ENCODE measurements around the gene GABRA6.
"Not testable (repeated sequence)": the region's sequence is repeated elsewhere in the genome, so short reads cannot be mapped to it uniquely, and the experiment has no call there.

GABRA6 gene

DNA sequence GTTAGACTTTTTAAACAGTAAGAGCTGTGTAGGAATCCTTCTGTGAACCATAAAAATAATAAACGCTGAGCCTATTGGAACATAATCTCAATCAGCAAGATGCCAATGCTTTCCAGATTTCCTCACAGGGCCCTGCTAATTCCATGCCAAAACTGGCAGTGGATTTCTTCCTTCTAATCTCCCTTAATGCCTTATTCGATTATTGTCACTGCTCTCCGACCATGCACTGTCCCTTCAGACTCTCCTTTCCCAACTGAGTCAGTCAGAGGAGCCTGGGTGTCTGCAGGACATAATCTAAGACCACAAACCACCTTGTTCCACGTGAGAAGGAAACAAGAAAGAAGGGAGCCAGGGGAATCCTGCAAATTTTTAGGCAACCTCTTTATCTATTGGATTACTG, at the start of gene GABRA6:
GABRA6 (plus strand) TSS at position 261 of the 400 bp plus-strand sequence. CDS start 269 bp downstream, outside the sequence.
- DNase-seq = no peak

DNA sequence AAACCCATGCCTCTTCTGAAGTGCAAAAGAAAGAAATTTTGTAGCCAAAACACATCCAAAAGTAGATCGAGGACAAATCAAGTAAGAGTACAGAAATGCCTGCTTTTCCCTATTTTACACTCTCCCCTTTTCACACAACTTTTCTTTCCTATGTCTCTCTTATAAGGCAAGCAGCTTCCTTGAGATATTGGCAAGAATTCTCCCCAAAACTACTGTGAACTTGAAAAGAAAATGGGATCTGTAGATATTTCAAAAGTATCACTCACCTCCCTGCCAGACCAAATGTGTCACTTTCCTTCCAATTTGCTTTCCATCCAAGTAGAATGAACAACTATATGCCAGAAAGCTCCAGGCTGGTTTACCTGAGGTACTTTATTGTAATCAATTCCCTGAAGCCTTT, 47.9 kb upstream of the GABRA6 start:
- no peak for DNase-seq

DNA sequence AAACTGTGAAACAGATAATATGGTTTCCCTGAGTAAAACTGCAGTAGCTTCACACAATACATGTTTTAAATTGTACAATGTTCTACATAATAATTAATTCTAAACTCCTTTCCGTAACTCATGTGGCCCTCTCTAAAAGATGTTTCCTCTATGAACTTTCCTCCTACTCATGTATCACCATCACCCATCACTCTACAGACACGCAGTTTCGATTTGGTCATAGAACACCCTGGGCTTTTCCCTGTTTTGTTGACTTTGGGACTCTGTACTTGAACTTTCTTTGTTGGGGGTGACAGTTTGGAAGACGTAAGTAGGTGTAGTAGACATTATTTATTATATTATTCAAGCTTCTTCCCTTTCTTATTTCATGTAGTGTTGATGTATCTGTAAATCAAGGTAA, 44.1 kb upstream of the GABRA6 start:
- DNase-seq = no peak

DNA sequence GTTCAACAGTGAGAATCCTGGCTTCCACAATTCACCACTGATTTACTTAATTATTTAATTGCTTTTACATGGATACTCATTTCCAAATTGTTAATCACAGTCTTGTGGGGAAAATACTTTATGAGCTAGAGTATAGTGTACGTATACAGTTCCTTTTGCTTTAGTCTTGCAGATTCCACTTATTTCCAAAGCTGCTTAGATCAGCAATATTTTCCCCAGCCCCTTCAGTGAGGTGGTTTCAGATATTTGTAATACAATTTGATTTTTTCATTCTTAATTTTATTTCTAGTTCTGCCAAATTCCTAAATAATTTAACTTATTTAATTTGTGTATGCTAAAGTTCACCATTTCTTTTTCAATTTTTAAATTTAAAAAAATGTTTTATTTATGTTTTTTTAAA, 40.3 kb upstream of the GABRA6 start:
- no peak for DNase-seq

DNA sequence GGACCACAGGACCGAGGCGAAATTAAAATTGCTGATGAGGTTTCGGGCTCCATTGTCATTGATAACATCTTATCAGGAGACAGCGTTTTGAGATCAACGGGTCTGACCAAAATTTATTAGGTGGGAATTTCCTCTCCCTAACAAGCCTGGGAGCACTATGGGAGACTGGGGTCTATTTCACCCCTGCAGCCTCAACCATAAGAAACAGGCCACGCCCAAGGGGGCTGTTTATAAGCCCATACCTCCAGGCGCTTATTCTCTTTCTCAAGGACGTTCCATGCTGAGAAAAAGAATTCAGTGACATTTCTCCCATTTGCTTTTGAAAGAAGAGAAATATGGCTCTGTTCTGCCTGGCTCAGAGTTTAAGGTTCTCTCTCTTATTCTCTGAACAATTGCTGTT, 33.6 kb upstream of the GABRA6 start:
- DNase-seq = not testable (repeated sequence)

DNA sequence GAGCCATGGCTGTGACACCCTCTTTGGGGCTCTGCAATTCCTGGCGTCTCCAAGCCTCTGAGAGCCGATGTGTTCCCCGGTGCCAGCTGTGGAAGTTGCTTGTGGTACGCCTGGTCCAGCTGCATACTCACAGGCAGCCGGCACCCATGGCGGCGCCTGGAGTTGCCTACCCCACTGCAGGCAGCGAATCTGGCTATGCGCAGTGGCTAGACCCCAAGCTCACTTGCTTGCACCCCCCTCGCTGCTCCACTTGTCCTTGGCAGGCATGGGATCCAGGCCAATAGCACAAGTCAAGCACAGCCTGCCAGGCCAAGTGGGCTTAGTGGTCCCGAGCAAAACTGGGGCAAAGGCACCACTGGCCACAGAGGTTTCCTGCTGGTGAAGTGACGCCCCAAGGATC, 24.7 kb upstream of the GABRA6 start:
- no peak for DNase-seq

DNA sequence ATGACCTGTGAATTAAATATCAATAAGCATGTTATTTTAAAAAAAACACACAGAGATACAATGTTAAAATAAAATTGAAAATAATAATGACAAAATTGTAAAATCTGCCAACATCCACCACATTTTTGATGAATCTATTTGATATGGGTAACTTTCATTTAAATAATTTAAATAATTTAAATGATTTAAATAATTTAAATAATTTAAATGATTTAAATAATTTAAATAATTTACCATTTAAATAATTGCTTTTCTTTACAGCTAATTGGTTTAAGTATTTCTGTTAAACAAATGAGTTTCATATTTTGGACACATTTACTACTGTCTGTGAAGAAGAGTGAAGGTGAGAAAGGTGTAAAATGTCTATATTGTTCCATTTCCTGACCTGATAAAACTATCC, 22.1 kb upstream of the GABRA6 start:
- no peak for DNase-seq

DNA sequence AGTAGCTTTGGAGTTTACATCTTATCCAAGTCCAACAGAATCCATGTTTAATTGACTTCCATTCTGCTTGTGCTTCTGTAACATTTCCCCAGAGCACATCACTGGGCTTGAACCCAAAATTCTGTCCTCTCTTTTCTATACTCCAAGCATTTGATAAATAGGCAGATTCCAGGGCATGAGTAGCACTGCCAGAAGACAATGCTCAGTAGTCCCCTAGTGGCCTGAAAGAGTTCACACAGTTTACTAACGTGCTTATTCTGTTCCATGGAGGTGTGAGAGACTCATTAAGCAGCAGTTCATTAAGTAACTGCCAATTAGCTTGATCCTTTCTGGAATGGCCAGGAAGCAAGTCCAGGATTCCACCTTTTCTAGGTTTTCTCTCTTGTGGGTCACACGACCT, 9.4 kb upstream of the GABRA6 start:
- DNase-seq = no peak

DNA sequence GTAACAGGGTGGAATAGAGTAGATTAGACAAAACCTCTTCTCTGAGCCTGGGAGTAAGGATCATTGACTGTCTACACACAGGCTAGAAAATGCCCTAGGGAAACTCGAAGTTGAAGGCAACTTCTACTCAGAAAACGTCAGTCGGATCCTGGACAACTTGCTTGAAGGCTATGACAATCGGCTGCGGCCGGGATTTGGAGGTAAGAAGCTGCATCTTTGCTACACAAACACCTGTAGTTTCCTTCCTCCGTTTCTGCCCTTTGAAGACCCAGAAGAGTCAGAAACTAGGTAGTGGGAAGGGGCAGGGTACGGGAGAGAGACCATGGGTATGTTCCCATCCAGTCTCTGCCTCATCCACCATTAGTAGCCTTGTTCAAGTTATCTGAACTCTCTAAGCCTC, 628 bp downstream of the GABRA6 start:
- no peak for DNase-seq

DNA sequence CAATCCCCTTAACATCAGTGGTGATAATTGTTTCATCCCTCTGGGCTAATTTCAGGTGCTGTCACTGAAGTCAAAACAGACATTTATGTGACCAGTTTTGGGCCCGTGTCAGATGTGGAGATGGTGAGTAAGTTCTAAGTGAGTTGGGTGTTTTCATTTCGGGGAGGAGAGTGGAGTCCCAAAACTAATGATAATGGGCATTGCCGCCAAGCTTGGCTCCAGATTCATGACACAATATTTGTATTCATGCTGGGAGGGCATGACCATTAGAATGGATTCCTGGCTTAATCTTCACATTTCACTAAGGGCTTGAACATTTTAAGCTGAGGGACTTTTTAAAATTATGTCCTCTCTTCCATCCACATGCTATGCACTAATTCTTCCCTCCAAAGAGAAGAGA, 1.4 kb downstream of the GABRA6 start:
- DNase-seq = no peak

DNA sequence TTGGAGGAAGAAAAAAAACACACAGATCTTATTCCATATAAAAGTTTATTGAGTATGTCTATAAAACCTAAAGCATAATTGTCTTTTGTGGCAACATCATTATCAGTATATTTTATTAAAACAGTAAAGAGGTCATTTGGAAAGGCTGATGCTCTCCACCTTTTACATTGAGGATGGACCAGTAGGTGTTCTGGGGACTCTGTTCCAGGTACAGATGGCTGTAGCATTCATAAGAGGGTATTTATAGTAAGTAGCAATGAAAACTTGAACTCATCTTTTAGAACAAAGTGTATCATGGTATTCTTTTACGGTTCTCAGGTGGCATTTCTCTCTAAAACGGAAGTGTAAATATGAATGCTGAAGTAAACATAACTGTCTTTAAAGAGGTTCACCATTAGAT, 1.8 kb downstream of the GABRA6 start:
- no peak for DNase-seq

DNA sequence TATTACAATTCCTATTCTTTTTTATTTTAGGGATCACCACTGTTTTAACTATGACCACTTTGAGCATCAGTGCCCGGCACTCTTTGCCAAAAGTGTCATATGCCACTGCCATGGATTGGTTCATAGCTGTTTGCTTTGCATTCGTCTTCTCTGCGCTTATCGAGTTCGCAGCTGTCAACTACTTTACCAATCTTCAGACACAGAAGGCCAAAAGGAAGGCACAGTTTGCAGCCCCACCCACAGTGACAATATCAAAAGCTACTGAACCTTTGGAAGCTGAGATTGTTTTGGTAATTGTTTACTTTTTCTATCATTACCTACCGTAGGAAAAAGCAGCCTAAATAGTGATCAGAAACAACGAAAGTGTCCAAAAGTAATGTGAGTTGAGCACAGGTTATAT, 6.4 kb downstream of the GABRA6 start:
- DNase-seq = no peak

DNA sequence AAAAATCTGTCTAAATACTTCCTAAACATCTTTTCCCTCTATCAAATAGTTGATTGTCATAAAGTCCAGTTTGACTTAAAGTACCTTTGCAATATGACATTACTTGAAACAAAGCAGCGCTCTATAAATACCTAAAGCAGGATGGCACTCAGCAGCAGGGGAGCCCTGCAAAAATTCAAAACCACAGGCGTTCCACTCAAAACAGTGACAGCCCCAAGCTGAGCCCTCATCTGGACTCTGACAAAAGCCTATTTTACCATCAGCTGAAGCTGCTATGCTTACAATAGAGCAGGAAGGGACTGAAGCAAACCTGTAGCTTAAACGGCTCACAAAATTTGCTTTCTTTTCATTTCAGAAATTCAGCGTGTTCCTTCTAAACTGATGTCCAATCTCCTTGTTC, 11.5 kb downstream of the GABRA6 start:
- DNase-seq = no peak

DNA sequence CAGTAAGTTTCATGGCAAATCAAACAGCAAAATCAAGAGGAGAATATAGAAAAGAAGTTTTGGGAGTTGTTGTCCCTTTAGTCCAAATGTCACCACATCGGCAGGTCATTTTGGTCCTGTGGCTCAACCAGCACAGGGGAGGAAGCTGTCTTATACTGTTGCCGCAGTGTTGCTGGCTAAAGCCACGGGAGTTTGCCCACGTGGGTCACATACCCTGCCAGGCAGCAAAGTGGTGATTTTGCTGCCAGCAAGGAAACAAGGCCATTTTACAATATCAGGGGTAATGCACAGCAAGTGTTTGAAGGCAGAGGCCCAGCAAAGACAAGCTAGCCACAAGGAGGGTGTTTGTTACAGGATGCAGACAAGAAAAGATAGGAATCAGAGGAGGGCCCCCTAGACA, 14.5 kb downstream of the GABRA6 start:
- no peak for DNase-seq

DNA sequence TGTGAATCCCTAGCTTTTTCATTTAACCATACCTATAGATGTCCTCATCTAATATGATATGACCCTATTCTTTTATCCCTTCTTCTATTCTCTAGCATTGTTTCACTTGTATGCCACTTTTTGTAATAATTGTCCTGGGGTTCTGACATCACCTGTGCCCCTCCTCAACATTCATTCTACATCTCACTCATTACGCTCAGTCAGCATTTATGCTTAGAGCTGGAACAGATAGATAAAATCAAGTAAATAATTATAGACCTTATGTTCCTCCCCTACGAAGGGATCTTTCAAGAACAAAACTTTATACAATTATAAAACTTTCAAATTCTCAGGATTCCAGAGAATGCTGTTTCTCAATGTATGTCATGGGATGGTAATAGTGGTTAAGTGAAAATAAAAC, 18.0 kb downstream of the GABRA6 start:
- DNase-seq = no peak

DNA sequence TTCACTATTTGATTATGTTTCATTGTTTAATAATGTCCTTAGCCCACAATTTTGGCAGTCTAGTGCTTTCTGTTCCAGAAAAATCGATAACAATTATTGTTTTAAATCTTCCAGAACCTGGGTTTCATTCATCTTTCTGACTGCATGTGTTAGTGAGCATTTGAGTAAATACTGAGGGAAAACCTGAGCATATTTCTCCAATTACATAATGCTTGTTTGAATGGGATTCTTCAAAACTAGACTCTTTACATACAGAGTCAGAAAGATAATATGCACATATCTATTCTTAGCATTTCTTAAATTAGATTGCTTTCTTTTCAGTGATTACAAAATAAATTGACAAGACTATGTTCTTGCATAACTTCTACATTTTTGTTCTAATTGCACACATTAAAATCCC, 21.9 kb downstream of the GABRA6 start:
- no peak for DNase-seq

DNA sequence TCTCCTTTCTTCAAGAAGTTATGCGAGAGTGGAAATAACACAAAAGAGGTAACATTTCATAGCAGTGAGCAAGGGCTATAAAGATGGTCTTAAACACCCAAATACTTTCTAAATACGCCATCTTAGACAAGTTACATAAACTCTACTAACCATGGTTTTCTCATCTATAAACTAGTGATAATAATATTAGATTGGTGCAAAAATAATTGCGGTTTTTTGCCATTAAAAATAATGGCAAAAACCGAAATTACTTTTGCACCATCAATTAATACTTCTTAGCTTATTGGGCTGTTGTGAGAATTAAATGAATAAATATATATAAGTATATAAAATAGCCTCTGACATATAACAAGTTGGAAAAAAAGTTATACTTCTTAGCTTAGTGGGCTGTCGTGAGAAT, 23.7 kb downstream of the GABRA6 start:
- DNase-seq = no peak

DNA sequence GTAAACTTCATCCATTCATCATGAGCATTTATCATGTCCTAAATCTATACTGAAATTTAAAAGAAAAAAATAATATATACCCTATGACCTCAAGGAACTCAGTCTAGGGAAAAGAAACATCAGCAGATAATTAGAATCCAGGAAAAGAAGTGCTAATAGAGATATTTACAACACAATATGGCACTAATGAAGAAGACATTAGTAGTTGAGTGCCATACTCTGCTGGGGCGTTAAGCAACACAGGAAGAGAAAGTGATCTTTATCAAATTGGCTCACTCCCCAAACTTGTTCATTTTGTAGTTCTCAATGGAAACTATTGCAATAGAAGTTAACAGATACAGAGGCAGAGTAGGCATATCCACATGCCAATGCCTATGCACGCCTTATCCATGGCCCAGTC, 27.5 kb downstream of the GABRA6 start:
- DNase-seq = no peak

DNA sequence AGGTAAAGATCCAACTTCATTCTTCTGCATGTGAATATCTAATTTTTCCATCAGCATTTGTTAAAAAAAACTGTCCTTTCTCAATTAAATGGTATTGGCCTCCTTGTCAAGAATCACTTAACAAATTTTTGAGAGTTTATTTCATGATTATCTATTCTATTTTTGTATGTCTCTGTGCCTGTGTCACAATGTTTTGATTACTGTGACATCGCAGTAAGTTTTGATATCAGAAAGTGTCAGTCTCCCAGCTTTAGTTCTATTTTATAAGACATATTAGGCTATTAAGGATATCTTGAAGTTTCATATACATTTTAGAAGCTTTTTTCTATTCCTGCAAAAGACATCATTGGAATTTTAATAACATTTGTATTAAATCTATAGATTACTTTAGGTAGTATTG, 33.6 kb downstream of the GABRA6 start:
- DNase-seq = no peak

DNA sequence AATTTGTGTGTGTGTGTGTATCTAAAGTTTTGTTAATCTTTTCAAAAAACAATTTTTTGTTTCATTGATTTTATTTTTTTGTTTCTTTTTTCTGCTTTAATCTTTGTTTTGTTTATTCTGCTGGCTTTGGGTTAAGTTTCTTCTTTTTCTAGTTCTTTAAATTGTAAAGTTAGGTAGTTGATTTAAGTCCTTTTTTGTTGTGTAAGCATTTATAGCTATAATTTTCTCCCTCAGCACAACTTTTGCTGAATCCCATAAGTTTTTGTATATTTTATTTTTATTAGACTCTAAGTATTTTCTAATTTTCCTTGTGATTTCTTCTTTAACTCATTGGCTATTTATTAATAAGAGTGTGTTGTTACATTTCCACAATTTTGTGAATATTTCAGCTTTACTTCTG, 34.9 kb downstream of the GABRA6 start:
- no peak for DNase-seq

DNA sequence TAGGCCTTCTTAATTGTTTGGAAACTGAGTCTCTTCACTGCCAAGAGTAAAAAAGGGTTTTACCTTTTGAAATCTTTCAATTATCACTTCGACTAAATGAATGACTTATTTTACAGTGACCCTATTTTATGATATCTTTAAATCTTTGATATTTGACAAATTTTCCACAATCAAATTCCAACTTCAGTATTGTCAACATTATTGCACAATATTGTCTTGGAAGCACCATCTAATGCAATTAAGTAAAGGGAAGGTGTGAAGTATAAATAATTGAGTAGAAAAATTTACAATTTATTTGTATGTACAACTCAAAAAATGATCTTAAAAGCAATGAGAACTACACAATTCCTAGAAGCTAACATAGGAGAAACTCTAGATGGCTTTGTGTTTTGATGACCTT, 49.2 kb downstream of the GABRA6 start:
- DNase-seq = no peak

DNA sequence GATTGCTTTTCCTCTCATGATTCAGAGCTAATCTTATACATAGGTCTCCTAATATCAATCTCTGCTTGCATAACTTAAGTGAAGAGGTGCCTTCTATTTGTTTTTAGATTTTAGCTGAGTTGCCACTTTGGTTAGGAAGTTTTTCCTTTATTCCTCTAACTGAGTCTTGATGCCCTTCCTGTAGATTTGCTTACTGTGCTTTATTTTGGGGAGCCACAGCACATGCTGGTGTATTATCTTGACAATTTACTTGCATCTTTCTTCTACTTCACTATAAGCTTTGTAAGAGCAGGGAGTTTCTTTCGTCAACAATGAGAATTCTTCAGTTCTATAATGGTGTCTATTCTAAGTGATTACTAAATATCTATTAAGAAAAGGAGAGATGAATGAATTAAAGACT, 54.9 kb downstream of the GABRA6 start:
- no peak for DNase-seq

DNA sequence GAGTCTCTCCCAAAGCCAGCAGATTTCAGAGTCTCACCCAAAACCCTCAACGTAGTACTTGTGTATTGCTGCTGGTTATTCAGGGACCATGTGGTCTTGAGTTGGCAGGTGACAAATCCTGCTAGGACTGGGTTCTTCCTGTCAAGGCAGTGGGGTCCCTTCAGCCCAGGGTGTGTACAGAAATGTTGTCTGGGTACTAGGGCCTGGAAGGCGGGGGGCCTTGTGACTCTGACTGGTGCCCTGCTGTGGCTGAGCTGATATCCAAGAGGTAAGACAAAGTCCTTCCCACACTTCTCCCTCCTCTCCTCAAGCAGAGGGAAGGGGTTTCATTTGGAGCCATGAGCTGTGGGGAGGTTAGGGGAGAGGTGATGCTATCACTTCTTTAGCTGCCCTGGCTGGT, 58.8 kb downstream of the GABRA6 start:
- DNase-seq = no peak

DNA sequence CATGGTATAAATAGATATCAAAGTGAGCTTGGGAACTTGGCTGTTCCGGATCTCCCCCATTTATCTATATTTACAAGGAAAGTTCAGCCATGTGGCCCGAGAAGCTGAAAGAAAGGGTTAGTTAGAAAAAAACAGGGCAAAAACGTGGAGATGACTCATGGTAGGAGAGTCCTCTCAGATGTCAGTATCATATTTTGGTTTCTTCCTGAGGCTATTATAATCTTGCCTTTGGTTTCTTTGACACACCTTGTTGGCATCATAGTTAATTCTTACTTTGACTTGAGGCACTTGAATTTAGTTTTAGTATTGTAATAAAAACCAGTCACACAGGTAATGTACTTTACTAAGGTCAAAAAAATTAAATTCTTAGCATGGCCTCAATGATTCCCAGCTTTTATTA, 59.9 kb downstream of the GABRA6 start:
- DNase-seq = no peak

DNA sequence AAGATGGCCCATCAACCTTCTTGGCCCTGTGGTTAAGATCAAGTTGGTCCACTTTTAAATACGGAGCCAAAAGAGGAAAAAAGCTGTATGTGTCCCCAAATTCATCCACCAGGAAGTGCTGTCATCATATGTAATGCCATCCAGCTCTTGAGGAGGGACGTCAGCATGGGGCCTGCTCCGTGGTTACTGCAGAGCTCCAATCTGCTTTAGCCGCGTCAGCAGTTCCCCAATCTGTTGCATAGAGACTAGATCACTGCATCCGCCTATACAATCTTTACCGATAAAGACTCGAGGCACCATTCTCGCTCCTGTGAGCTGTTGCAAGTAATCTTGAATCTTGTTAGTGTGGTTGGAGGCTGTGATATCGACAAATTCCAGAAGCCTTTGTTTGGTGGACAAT, 65.7 kb downstream of the GABRA6 start:
- no peak for DNase-seq
